ENCODE results near the gene CSAG2.
"Not testable (repeated sequence)": the region's sequence is repeated elsewhere in the genome, so short reads cannot be mapped to it uniquely, and the experiment has no call there.

CSAG2 gene, protein sequence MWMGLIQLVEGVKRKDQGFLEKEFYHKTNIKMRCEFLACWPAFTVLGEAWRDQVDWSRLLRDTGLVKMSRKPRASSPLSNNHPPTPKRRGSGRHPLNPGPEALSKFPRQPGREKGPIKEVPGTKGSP

DNA sequence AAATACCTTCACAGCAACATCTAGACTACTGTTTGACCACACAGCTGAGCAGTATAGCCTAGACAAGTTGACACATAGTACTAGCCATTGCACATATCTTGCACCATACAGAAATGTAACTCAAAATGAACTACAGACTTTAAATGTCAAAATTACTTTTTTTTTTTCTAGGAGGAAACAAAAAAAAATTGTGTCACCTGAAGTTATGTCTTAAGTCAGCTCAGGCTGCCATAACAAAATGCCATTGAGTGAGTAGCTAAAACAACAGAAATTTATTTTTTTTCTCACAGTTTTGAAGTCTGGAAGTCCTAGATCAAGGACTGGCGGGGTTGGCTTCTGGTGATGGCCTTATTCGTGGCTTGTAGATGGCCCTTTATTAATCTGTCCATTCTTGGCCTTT, at the start of gene CSAG2:
Gene CSAG2 (minus strand): TSS at position 101 of the 400 bp plus-strand sequence. CDS start 161 bp downstream, outside the sequence.
- DNase-seq: not testable (repeated sequence)

DNA sequence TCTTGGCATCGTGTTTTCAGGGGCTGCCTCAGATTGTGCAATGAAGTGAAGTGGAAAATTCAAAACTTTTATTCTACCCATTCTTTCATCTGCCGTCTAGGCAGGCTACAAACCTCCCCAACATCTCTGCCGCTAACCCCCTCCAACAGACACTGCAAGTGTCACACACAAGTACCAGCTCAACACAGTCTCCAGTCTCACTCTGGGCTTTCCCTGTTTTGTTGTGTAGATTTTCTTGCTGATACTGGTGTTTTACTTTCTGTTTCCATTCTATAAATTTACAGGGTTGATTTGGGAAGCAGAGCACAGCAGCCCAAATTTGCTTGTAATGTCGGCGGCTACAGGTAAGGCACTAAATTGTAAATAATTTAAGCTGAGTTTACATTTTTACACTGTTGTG, 45.8 kb upstream of the CSAG2 start:
- not testable (repeated sequence) for DNase-seq

DNA sequence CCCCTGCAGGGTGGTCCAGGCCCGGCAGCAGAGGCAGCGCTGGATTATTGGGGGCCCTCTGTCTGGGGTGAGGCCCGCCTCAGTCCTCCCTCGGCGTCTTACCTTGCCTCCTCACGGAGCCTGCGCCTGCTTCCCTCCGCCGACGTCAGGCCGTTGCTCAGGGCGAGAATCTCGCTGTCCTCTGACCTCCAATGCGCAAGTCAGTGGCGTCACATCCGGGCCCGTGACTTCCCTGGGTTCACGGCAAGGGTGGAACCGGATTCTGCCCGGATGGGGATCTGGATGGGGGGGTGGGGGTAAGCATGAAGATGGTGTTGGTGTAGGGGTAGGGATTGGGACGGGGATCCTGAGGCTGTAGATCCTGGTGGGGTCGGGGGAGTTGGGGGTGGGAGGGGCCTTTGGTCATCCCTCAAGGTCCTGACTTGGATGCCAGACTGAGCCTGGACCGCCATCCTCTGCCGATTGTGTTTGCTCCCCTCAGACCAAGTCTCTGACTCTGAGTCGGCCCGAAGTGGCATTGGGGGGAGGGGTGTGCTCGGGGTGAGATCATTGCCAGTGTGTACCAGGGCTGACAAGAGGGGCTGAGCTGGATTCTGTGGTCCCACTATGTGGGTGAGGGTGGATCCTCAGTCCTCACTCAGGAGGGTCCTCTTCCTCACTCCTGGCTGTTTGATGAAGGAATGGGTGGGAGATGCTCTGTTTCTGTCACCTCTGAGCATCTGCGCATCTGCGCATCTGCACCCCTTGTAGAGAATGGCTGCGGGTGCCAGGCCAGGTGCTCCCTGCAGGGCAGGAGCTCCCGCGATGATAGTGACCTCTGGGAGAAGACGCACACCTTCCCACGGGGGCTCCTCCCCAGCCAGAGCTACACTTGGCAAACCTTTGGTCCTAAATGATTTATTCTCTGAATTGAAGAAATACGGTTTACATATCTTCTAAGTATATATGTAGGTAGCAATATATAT, 44.9 kb upstream of the CSAG2 start, which contains the start of gene MAGEA2:
Gene MAGEA2 (minus strand): TSS at position 157 of the 965 bp plus-strand sequence. CDS start 2,479 bp downstream, outside the sequence.
- not testable (repeated sequence) for DNase-seq

DNA sequence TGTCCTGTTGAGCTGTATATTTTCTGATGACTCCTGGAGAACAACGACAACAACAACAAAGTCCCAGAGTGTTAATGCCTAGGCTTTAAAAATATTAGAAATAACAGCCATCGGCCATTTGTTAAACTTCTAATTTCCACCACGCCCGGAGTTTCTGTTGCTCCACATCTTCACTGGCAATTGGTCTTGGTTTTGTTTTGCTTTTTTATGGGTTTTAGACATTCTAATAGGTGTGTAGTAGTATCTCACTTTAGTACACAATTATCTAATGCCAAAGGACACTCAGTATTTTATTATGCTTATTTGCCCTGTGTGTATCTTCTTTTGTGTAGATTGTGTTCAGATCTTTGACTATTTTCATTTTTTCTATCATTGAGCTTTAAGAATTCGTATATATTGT, 29.5 kb upstream of the CSAG2 start:
- no peak for DNase-seq

GRCh38 chrX:152736528-152736927, 27.5 kb upstream of the CSAG2 start:
- not testable (repeated sequence) for DNase-seq

DNA sequence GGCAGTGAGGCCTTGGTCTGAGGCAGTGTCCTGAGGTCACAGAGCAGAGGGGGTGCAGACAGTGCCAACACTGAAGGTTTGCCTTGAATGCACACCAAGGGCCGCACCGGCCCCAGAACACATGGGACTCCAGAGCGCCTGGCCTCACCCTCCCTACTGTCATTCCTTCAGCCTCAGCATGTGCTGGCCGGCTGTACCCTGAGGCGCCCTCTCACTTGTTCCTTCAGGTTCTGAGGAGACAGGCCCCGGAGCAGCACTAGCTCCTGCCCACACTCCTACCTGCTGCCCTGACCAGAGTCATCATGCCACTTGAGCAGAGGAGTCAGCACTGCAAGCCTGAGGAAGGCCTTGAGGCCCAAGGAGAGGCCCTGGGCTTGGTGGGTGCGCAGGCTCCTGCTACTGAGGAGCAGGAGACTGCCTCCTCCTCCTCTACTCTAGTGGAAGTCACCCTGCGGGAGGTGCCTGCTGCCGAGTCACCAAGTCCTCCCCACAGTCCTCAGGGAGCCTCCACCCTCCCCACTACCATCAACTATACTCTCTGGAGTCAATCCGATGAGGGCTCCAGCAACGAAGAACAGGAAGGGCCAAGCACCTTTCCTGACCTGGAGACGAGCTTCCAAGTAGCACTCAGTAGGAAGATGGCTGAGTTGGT, 26.9 kb upstream of the CSAG2 start:
- no peak for DNase-seq

- DNase-seq: no peak
Observed at GRCh38 chrX:152735101-152735500, 26.0 kb upstream of the CSAG2 start.

- not testable (repeated sequence) for DNase-seq
Observed at GRCh38 chrX:152734143-152734858, 25.2 kb upstream of the CSAG2 start.

DNA sequence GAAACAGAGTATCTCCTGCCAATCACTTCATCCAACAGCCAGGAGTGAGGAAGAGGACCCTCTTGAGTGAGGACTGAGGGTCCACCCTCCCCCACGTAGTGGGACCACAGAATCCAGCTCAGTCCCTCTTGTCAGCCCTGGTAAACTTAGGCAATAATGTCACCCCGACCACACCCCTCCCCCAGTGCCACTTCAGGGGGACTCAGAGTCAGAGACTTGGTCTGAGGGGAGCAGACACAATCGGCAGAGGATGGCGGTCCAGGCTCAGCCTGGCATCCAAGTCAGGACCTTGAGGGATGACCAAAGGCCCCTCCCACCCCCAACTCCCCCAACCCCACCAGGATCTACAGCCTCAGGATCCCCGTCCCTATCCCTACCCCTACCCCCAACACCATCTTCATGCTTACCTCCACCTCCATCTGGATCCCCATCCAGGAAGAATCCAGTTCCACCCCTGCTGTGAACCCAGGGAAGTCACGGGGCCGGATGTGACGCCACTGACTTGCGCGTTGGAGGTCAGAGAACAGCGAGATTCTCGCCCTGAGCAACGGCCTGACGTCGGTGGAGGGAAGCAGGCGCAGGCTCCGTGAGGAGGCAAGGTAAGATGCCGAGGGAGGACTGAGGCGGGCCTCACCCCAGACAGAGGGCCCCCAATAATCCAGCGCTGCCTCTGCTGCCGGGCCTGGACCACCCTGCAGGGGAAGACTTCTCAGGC, 24.3 kb upstream of the CSAG2 start, which contains the start of the genes CSAG1 and MAGEA12:
Gene CSAG1 (minus strand): TSS at position 461 of the 715 bp plus-strand sequence. CDS start 1,261 bp downstream, outside the sequence.
Gene MAGEA12 (plus strand): TSS at position 497 of the 715 bp plus-strand sequence. CDS start 2,405 bp downstream, outside the sequence.
- no peak for DNase-seq

GRCh38 chrX:152725409-152725808, 16.3 kb upstream of the CSAG2 start:
- no peak for DNase-seq

DNA sequence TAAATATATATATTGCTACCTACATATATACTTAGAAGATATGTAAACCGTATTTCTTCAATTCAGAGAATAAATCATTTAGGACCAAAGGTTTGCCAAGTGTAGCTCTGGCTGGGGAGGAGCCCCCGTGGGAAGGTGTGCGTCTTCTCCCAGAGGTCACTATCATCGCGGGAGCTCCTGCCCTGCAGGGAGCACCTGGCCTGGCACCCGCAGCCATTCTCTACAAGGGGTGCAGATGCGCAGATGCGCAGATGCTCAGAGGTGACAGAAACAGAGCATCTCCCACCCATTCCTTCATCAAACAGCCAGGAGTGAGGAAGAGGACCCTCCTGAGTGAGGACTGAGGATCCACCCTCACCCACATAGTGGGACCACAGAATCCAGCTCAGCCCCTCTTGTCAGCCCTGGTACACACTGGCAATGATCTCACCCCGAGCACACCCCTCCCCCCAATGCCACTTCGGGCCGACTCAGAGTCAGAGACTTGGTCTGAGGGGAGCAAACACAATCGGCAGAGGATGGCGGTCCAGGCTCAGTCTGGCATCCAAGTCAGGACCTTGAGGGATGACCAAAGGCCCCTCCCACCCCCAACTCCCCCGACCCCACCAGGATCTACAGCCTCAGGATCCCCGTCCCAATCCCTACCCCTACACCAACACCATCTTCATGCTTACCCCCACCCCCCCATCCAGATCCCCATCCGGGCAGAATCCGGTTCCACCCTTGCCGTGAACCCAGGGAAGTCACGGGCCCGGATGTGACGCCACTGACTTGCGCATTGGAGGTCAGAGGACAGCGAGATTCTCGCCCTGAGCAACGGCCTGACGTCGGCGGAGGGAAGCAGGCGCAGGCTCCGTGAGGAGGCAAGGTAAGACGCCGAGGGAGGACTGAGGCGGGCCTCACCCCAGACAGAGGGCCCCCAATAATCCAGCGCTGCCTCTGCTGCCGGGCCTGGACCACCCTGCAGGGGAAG, 5.0 kb upstream of the CSAG2 start, which contains the start of gene MAGEA2B:
Gene MAGEA2B (plus strand): TSS at position 814 of the 973 bp plus-strand sequence. CDS start 2,479 bp downstream, outside the sequence.
- not testable (repeated sequence) for DNase-seq

DNA sequence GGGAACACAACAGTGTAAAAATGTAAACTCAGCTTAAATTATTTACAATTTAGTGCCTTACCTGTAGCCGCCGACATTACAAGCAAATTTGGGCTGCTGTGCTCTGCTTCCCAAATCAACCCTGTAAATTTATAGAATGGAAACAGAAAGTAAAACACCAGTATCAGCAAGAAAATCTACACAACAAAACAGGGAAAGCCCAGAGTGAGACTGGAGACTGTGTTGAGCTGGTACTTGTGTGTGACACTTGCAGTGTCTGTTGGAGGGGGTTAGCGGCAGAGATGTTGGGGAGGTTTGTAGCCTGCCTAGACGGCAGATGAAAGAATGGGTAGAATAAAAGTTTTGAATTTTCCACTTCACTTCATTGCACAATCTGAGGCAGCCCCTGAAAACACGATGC, 4.1 kb upstream of the CSAG2 start:
- DNase-seq: not testable (repeated sequence)

GRCh38 chrX:152706500-152706899, 2.6 kb downstream of the CSAG2 start:
- DNase-seq: not testable (repeated sequence)

GRCh38 chrX:152700390-152700789, 8.7 kb downstream of the CSAG2 start:
- DNase-seq: not testable (repeated sequence)

GRCh38 chrX:152697952-152698931, 10.8 kb downstream of the CSAG2 start, which contains the start of gene MAGEA3:
TSS of gene MAGEA3 (plus strand) at chrX:152698794. CDS start at chrX:152700833, 2,039 bp downstream.
- DNase-seq: not testable (repeated sequence)

- DNase-seq: not testable (repeated sequence)
Observed at GRCh38 chrX:152681012-152681411, 28.1 kb downstream of the CSAG2 start.

DNA sequence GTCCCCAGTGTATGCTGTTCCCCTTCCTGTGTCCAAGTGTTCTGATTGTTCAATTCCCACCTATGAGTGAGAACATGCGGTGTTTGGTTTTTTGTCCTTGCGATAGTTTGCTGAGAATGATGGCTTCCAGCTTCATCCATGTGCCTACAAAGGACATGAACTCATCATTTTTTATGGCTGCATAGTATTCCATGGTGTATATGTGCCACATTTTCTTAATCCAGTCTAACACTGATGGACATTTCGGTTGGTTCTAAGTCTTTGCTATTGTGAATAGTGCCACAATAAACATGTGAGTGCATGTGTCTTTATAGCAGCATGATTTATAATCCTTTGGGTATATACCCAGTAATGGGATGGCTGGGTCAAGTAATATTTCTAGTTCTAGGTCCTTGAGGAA, 34.4 kb downstream of the CSAG2 start:
- not testable (repeated sequence) for DNase-seq

GRCh38 chrX:152674135-152674534, 34.9 kb downstream of the CSAG2 start:
- DNase-seq: no peak

DNA sequence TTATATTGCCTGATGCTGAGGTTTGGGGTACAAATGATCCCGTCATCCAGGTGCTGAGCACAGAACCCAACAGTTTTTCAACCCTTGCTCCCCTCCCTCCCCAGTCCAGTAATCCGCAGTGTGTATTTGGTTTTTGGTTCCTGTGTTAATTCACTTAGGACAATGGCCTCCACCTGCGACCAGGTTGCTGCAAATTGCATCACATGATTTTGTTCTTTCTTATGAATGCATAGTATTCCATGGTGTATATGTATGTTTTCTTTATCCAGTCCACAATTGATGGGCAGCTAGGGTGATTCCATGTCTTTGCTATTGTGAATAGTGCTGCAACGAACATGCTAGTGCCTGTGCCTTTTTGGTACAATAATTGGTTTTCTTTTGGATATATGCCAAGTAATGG, 46.0 kb downstream of the CSAG2 start:
- DNase-seq: no peak
